GM23248 (cell line): ENCODE measurements around the gene OR52E1. TPM values are rescaled to one million over a fixed set of nuclear protein-coding genes. Genes with fewer than 3 reads are reported as not detected.

Source experiments
- DNase-seq: peaks from one replicate; pipeline ENCODE4 v3.0.0-alpha.2; 2015
- H2AFZ ChIP-seq: fragments of 200-600 bp; sonication (generic); 2 replicates; pipeline ENCODE4 v1.6.1; 2016; ENCODE audit warnings: antibody characterized with exemption
- H3F3A ChIP-seq: fragments of 200-600 bp; sonication (generic); 2 replicates; pipeline ENCODE4 v1.6.1; 2016; ENCODE audit warnings: mild to moderate bottlenecking, antibody characterized with exemption, mixed run types; ENCODE audit not compliant: insufficient read depth
- H3K27ac ChIP-seq: fragments of 200-600 bp; sonication (generic); 2 replicates; pipeline ENCODE4 v1.5.1; 2016; ENCODE audit warnings: mild to moderate bottlenecking
- H3K27me3 ChIP-seq: fragments of 200-600 bp; sonication (generic); replicated peaks from 2 replicates; pipeline ENCODE4 v1.6.1; 2016; ENCODE audit warnings: mild to moderate bottlenecking; ENCODE audit not compliant: insufficient read depth
- H3K36me3 ChIP-seq: fragments of 200-600 bp; sonication (generic); 2 replicates; pipeline ENCODE4 v1.6.1; 2016; ENCODE audit warnings: low read depth, mild to moderate bottlenecking
- H3K4me1 ChIP-seq: fragments of 200-600 bp; sonication (generic); 2 replicates; pipeline ENCODE4 v1.6.1; 2016; ENCODE audit warnings: mild to moderate bottlenecking; ENCODE audit not compliant: insufficient read depth
- H3K4me2 ChIP-seq: fragments of 200-600 bp; sonication (generic); one replicate; pipeline ENCODE4 v1.6.1; 2016; ENCODE audit warnings: mild to moderate bottlenecking; ENCODE audit not compliant: unreplicated experiment
- H3K4me3 ChIP-seq: fragments of 200-600 bp; sonication (generic); 2 replicates; pipeline ENCODE4 v1.5.1; 2016; ENCODE audit warnings: mild to moderate bottlenecking
- H3K79me2 ChIP-seq: fragments of 200-600 bp; sonication (generic); 2 replicates; pipeline ENCODE4 v1.6.1; 2016; ENCODE audit warnings: mild to moderate bottlenecking; ENCODE audit not compliant: insufficient read depth
- H3K9ac ChIP-seq: fragments of 200-600 bp; sonication (generic); 2 replicates; pipeline ENCODE4 v1.6.1; 2016; ENCODE audit warnings: mild to moderate bottlenecking
- H3K9me2 ChIP-seq: fragments of 200-600 bp; sonication (generic); 2 replicates; pipeline ENCODE4 v1.6.1; 2016; ENCODE audit warnings: mixed run types, mild to moderate bottlenecking, moderate library complexity; ENCODE audit not compliant: insufficient read depth
- H3K9me3 ChIP-seq: fragments of 200-600 bp; sonication (generic); one replicate; pipeline ENCODE4 v1.6.1; 2017; ENCODE audit warnings: low read depth
- H4K20me1 ChIP-seq: fragments of 200-600 bp; sonication (generic); 2 replicates; pipeline ENCODE4 v1.6.0; 2016; ENCODE audit not compliant: insufficient read depth
- EZH2 ChIP-seq: fragments of 200-600 bp; sonication (generic); IDR thresholded peaks from 2 replicates; pipeline ENCODE4 v1.6.1; 2018; ENCODE audit warnings: antibody characterized with exemption, mild to moderate bottlenecking; ENCODE audit not compliant: insufficient read depth, poor library complexity, severe bottlenecking
- EZH2phosphoT487 ChIP-seq: fragments of 200-600 bp; sonication (generic); IDR thresholded peaks from 2 replicates; pipeline ENCODE4 v1.6.1; 2018; ENCODE audit warnings: antibody characterized with exemption, moderate library complexity, mild to moderate bottlenecking, low read depth; ENCODE audit not compliant: insufficient read depth
- WGBS, 2 experiments: methylation state at CpG; one replicate each; pipeline ENCODE4 v1.1.6; 2015 to 2017; ENCODE audit warnings: low lambda C conversion rate in 2 of 2, low coverage in 1 of 2; ENCODE audit errors: missing lambda C conversion rate in 2 of 2; 5-methylcytosine and 5-hydroxymethylcytosine counted together
- in situ Hi-C: fragments of 300-500 bp; cut with MboI; formaldehyde crosslinking; loops from 2 replicates; pipeline ENCODE4 v1.15.0; 2020
- polyA plus RNA-seq: library from polyadenylated mRNA; unstranded; fragments of >200 nt; fragmentation: Nextera tagmentation; extraction: Ambion mirVana; gene quantifications from 2 replicates; pipeline ENCODE4 v1.2.1, GENCODE V29; 2016
- total RNA-seq: library from RNA; depleted of rRNA; stranded (reverse); fragments of >200 nt; shearing (Covaris generic); gene quantifications from 2 replicates; pipeline ENCODE4 v1.2.3, GENCODE V29; 2014; rRNA removed

The OR52E1 gene
- total RNA-seq, result not detected in 2 replicates
- not detected in 2 replicates for polyA plus RNA-seq

DNA sequence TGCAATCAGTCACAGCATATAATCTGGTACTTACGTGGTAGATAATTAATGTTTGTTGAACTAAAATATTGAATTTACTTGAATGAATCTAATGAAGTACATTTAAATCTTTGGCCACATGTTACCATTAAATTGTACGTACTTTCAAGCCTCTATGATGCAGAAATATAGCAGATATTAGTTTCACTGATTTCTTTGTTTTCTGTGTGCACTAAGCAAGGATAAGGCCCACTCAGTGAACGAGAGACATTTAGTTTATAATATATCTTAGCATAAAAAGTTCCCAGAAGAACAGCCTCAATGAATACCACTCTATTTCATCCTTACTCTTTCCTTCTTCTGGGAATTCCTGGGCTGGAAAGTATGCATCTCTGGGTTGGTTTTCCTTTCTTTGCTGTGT lies at the start of gene OR52E1:
Gene OR52E1, plus strand, starts transcription at position 301 of the 400 bp plus-strand sequence.
- no peaks in the 10 kb centered on the region for H3K9me3 ChIP-seq
- in situ Hi-C loops, result no loop called here
- no peak within 1 kb of the TSS for H3K27ac ChIP-seq
- no peak within 1 kb of the TSS for H3K9ac ChIP-seq
- H3K27me3 ChIP-seq, result no peaks in the 10 kb centered on the region; the same call in 1 of the 2 replicates
- DNase-seq, result no peak
- H2AFZ ChIP-seq, result no peak within 1 kb of the TSS
- no peaks in the 10 kb centered on the region for H3F3A ChIP-seq
- TF ChIP-seq EZH2 (no peak), EZH2phosphoT487 (no peak)
- no peak within 1 kb of the TSS for H3K4me2 ChIP-seq
- H4K20me1 ChIP-seq, result no peaks in the 10 kb centered on the region
- no peaks in the 10 kb centered on the region for H3K36me3 ChIP-seq
- H3K9me2 ChIP-seq, result no peaks in the 10 kb centered on the region
- 9 to 12% methylated on average over 3 of the region's 3 CpGs for WGBS, 2 experiments
- H3K4me3 ChIP-seq, result no peak within 1 kb of the TSS
- no peaks in the 10 kb centered on the region for H3K79me2 ChIP-seq
- no peaks in the 10 kb centered on the region for H3K4me1 ChIP-seq

DNA sequence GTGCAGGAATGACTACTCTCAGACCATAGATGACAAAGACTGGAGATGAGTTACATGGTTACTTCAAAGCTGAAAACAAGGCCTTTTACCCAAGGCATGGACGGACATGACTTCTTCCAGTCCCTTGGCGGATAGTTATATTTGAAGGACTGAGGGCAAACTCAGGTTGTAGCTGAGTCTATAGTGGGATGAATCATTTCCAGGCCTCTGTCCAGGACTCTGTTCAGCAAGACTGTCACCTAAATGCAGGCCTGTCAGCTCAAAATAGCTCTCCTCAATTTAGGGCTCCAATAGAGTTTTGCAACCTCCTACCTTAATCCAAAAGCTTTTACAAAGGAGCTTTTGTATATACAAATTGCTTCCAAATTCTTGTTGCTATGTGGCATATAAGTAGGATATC lies 47.4 kb upstream of the OR52E1 start:
- no peaks in the 10 kb centered on the region for H3K79me2 ChIP-seq
- no peaks in the 10 kb centered on the region for H3F3A ChIP-seq
- no peak overlapping the region for H3K4me3 ChIP-seq
- H3K9me3 ChIP-seq, result no peaks in the 10 kb centered on the region
- DNase-seq, result no peak
- WGBS, 2 experiments, result 43 to 47% methylated on average over 2 of the region's 2 CpGs
- TF ChIP-seq EZH2, result no peak
- TF ChIP-seq EZH2phosphoT487, result no peak
- no peaks in the 10 kb centered on the region for H4K20me1 ChIP-seq
- no peaks in the 10 kb centered on the region for H3K9me2 ChIP-seq
- no peak overlapping the region for H3K4me2 ChIP-seq
- no peaks in the 10 kb centered on the region for H3K27me3 ChIP-seq
- no peak overlapping the region for H3K27ac ChIP-seq
- H2AFZ ChIP-seq, result no peak overlapping the region
- in situ Hi-C loops, result no loop called here
- H3K4me1 ChIP-seq, result no peaks in the 10 kb centered on the region
- H3K36me3 ChIP-seq, result no peaks in the 10 kb centered on the region
- no peak overlapping the region for H3K9ac ChIP-seq

DNA sequence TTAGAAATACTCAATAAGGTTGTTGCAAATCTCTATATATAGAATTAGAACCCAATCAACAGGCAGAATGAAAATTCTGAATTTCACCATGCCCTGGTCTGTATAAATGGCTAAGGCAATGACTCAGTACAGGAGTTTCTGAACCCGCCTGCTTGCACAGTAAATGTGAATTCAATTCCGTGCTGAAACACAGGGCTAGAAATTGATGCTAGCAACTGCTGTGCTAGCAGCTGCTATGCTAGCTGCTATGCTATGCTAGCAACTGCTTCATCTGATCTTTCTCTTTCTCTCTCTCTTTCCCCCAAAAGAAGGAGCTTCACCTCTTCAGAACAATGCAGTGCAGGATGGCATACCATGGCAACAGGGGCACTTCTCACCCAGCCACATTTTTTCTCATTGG lies 32.7 kb upstream of the OR52E1 start:
- Histone ChIP-seq H3K4me3 (no peak overlapping the region), H3K9me2 (no peaks in the 10 kb centered on the region), H3K9me3 (no peaks in the 10 kb centered on the region), H3K36me3 (no peaks in the 10 kb centered on the region), H3K4me2 (no peak overlapping the region), H3K4me1 (no peaks in the 10 kb centered on the region), H3K27me3 (no peaks in the 10 kb centered on the region), H3K9ac (no peak overlapping the region), H3K79me2 (no peaks in the 10 kb centered on the region), H4K20me1 (no peaks in the 10 kb centered on the region), H3K27ac (no peak overlapping the region), H2AFZ (no peak overlapping the region), H3F3A (no peaks in the 10 kb centered on the region)
- TF ChIP-seq EZH2 (no peak), EZH2phosphoT487 (no peak)
- in situ Hi-C loops, result no loop called here
- 17 to 41% methylated on average over 2 of the region's 2 CpGs for WGBS, 2 experiments
- no peak for DNase-seq

DNA sequence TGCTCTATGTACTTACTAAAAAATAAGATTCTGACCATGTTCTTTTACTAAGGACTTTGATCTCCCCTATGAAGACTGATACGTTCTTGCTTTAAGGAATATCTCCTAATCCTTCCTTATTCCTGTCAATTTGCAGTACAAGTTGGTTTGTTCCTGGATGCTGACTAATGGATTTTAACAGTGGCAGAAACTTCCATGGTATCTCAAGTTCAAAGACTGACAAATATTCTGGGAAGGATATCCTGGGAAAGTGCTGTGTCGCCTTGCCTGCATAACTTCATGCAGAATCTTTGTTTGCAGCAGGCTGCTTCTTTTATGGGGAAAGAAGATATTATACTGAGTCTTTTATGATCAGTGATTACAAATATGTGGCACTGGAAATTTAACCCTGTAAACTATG lies 31.4 kb upstream of the OR52E1 start:
- H3K36me3 ChIP-seq, result no peaks in the 10 kb centered on the region
- TF ChIP-seq EZH2phosphoT487 (no peak), EZH2 (no peak)
- WGBS, 2 experiments, result 2 to 8% methylated on average over 2 of the region's 2 CpGs

DNA sequence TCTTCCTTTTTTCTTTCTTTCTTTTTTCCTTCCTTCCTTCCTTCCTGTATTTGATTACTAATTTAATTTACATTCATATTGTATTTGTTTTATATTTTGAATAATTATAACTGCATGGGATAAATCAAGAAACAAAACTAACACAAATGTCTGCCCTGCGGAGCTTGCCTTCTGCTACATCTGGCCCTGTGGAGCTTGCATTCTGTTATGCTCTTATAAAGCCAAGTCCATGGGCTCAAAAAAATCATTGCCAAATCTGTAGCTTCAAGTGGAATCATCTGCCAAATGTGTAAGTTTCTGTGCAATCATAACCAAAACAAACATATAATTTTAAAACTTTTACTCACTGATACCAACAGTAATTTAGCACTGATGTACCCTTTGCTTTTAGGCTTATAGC lies 31.0 kb upstream of the OR52E1 start:
- Histone ChIP-seq H3K4me1 (no peaks in the 10 kb centered on the region), H3K9ac (no peak overlapping the region), H3K36me3 (no peaks in the 10 kb centered on the region), H3K4me3 (no peak overlapping the region), H3F3A (no peaks in the 10 kb centered on the region), H2AFZ (no peak overlapping the region), H3K79me2 (no peaks in the 10 kb centered on the region), H3K27ac (no peak overlapping the region), H3K9me3 (no peaks in the 10 kb centered on the region), H3K9me2 (no peaks in the 10 kb centered on the region), H3K4me2 (no peak overlapping the region), H4K20me1 (no peaks in the 10 kb centered on the region), H3K27me3 (no peaks in the 10 kb centered on the region)
- in situ Hi-C loops, result no loop called here
- TF ChIP-seq EZH2phosphoT487, result no peak
- no peak for TF ChIP-seq EZH2
- no peak for DNase-seq
- WGBS, 2 experiments, result 15 to 21% methylated on average over 1 of the region's 1 CpG

More for the DNA sequence above, 31.4 kb upstream of the OR52E1 start:
- Histone ChIP-seq H3K9ac (no peak overlapping the region), H4K20me1 (no peaks in the 10 kb centered on the region), H3K9me3 (no peaks in the 10 kb centered on the region), H3K4me3 (no peak overlapping the region), H3F3A (no peaks in the 10 kb centered on the region), H3K4me1 (no peaks in the 10 kb centered on the region), H3K79me2 (no peaks in the 10 kb centered on the region), H3K27me3 (no peaks in the 10 kb centered on the region), H3K4me2 (no peak overlapping the region), H3K9me2 (no peaks in the 10 kb centered on the region), H3K27ac (no peak overlapping the region), H2AFZ (no peak overlapping the region)
- in situ Hi-C loops, result no loop called here
- no peak for DNase-seq
